ENCODE data around the gene BLOC1S6.

Gene BLOC1S6

DNA sequence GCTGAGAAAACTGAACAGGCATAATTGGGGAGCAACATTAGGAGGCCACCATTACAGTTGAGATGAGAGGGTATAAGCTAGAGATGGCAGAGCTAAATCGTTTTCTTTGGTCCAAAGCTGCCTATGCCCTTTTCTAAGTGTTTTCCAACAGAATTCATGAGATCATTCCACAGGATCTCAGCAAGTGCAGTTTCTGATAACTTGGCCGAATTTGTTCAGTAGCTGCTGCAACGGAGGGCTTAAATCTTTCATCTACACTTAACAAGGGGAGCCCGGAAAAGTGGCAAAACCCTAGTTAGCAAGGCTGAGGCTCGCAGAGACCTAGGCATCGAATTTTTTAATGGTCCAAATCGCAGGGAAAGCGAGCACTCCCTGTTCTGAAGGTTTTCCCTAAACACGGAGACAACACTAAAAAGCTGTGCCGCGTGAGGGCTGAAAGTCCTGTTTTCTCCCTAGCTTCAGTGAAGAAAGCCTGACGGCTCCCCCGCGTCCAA, 531 bp upstream of the BLOC1S6 start:
- in situ Hi-C loops (cut with HindIII; ENCODE audit: low sequenced_read_pairs), result loop anchor here (5.0 kb wide), 3 partner anchors 51 to 106 kb away; partner anchors contain the start of gene SQOR

DNA sequence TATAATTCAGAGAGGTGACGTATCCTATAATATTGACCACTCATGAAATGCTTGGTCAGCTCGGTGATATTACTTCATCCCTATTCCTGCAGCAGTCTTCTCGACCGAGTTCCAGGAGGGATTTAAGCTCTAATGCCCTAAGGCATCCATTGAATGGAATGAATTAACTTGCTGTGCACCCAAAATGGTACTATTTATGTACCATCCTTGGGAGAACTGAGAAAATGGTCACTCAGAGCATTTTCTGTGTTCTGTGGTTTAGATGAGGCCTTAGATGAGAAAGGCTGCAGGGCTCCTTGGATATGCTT, 638 bp downstream of the BLOC1S6 start:
- in situ Hi-C loops (cut with HindIII; ENCODE audit: low sequenced_read_pairs), result loop anchor here (5.0 kb wide), 3 partner anchors 49 to 104 kb away; partner anchors contain the start of gene SQOR

DNA sequence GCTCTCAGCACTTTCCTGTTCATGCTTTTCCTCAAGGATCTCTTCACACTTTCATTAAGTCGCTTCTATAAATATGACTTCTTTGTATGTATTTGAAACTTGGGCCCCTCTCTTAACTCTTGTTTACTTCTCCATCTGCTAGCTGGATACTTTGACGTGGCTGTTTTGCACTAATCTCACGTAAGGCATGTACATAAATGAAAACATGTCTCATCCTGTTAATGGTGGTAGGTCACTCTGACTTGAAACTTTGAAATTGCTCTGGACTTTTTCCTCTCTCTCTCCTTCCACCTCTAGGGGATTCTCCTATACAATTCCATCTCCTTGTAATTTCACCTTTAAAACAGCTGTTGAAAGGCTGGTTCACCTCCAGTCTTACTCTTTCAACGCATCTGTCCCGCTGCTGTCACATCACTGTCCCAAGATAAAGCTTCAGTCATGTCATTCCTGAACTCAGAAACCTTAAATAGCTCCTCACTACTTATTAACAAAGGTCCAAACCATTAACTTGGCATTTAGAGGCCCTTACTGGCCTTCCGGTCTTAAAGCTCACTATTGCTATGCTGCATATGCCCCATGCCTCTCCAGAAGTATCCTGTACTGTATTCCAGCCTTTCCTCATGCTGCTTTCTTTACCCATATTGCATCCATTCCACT, 1.2 kb downstream of the BLOC1S6 start:
- in situ Hi-C loops (cut with HindIII; ENCODE audit: low sequenced_read_pairs), result loop anchor here (5.0 kb wide), 3 partner anchors 49 to 104 kb away; partner anchors contain the start of gene SQOR

- in situ Hi-C loops (cut with HindIII; ENCODE audit: low sequenced_read_pairs), result loop anchor here (5.0 kb wide), 3 partner anchors 48 to 103 kb away; partner anchors contain the start of gene SQOR
Observed at GRCh38 chr15:45589256-45589655, 2.1 kb downstream of the BLOC1S6 start.

DNA sequence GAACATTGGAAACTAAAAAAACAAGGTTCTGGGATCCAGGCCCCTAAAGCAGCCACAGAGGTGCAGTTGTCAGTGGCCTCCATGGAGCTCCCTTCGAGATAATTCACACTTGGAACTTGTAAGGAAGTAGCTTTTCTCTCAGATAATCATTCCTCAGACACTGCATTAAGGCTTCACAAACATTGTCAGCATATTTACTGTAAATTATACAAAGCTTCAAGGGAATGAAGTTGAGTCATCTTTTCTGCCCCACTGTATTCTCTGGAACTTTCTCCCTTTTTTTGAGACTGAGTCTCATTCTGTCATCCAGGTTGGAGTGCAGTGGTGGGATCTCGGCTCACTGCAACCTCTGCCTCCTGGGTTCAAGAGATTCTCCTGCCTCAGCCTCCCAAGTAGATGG, 7.1 kb downstream of the BLOC1S6 start:
- in situ Hi-C loops (cut with HindIII; ENCODE audit: low sequenced_read_pairs), result no loop called here

GRCh38 chr15:45594835-45595530, 7.8 kb downstream of the BLOC1S6 start:
- in situ Hi-C loops (cut with HindIII; ENCODE audit: low sequenced_read_pairs), result no loop called here

- in situ Hi-C loops (cut with HindIII; ENCODE audit: low sequenced_read_pairs), result no loop called here
Observed at GRCh38 chr15:45603881-45604280, 16.7 kb downstream of the BLOC1S6 start.

- in situ Hi-C loops (cut with HindIII; ENCODE audit: low sequenced_read_pairs), result no loop called here
Observed at GRCh38 chr15:45604326-45604725, 17.1 kb downstream of the BLOC1S6 start.

DNA sequence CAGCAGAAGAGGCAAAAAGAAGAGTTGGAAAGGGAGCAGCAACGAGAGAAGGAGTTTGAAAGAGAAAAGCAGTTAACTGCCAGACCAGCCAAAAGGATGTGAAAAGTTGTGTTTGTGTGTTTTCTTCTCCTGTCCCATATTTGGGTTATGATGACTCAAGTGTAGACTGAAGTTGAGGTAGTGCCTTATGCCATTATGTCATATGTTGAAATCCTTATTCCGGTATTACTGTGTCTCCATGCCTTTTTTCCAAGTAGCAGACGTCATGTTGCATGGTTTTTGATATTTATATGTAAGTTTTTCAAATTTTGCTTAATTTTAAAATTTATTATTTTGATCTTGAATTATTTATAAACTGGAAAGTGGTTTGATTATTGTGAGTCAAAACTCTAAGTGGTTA, 19.2 kb downstream of the BLOC1S6 start:
- in situ Hi-C loops (cut with HindIII; ENCODE audit: low sequenced_read_pairs), result no loop called here

GRCh38 chr15:45606841-45607240, 19.7 kb downstream of the BLOC1S6 start:
- in situ Hi-C loops (cut with HindIII; ENCODE audit: low sequenced_read_pairs), result no loop called here

DNA sequence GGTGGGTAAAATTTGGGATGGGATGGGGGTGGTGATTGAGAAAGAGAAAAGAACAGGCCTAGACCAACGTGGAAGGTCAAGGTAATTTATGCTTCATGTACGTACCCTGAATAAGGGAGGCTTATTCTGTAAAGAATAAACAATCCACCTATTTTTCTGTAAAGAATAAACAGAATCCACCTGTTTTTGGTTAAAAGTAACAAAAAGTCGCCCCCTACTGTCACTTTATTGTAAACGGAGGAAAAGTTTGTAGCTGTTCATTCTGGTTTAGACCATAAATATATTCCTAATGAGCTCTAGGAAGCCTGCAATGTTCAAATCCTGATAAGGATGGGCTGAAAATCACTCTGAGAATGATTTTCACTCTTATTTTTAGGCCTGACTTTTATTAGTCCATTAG, 24.1 kb downstream of the BLOC1S6 start:
- in situ Hi-C loops (cut with HindIII; ENCODE audit: low sequenced_read_pairs), result no loop called here

- in situ Hi-C loops (cut with HindIII; ENCODE audit: low sequenced_read_pairs), result no loop called here
Observed at GRCh38 chr15:45612790-45613415, 25.7 kb downstream of the BLOC1S6 start.

- in situ Hi-C loops (cut with HindIII; ENCODE audit: low sequenced_read_pairs), result no loop called here
Observed at GRCh38 chr15:45616901-45617323, 29.7 kb downstream of the BLOC1S6 start.

DNA sequence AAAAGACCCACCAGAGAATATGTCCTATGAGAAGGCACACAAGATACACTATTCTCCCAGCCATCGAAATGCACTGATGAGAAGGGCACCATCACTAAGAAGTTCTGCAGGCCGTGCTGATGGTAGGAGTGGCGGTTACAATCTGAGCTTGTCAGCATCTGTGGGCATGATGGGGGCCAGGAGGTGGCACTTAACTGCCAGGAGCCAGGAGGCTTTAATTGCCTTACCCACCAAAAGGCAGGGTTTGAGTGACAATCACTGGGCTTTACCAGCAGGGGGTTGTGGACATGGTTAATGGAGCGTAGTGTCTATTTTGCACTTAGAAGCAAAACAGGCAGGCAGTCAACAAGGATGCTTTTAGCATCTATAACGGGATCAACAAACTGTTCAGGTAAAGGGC, 31.6 kb downstream of the BLOC1S6 start:
- in situ Hi-C loops (cut with HindIII; ENCODE audit: low sequenced_read_pairs), result no loop called here

DNA sequence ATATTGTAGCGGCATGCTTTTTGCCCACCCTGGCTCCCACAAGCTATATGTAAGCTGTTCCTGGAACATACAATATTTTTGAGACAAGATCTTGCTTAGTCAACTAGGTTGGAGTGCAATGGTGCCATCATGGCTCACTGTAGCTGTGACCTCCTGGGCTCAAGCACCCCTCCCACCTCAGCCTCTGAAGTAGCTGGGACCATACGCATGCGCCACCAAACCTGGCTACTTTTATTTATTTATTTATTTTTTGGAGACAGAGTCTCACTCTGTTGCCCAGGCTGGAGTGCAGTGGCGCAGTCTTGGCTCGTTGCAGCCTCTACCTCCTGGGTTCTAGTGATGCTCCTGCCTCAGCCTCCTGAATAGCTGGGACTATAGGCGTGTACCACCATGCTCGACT, 41.0 kb downstream of the BLOC1S6 start:
- in situ Hi-C loops (cut with HindIII; ENCODE audit: low sequenced_read_pairs), result no loop called here

GRCh38 chr15:45630917-45631691, 43.9 kb downstream of the BLOC1S6 start:
- in situ Hi-C loops (cut with HindIII; ENCODE audit: low sequenced_read_pairs), result no loop called here

GRCh38 chr15:45631776-45632175, 44.6 kb downstream of the BLOC1S6 start:
- in situ Hi-C loops (cut with HindIII; ENCODE audit: low sequenced_read_pairs), result no loop called here

DNA sequence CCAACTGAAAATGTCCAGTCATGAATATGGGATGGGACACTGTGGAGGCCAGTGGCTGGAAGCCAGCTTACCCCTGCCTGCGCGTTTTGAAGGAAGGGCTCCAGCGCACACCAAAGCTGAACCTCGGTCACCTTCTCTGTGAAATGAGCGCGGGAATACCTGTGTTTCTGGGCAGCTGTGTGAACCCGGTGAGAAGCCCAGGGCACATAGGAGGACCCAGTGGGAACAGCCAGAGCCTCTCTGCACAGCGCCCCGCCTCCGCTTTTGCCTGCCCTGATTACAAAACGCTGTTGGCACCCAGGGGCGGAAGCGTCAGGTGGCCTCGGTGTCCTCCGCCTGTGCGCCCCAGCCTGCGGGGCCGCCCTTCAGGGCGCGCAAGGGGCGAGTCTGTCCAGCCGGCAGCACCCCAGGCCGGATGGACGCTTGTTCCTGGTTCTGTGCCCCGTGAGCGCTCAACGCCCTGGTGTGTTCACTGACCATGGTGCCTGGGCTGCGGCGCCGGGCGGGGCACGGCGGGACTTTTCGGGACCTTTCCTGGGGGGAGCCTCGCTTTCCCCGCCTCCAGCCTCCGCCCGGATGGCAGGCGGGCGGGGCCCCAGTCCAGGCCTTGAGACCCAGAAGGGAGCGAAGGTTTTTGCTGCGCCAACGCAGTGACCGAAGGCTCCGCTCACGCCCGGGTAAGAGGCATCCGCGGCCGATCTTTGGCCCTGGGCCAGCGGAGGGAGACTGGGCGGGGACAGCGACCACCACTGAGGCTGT, 47.4 kb downstream of the BLOC1S6 start, which contains the start of gene SQOR:
SQOR (plus strand) TSS at position 598 of the 759 bp plus-strand sequence. CDS start 23,895 bp downstream, outside the sequence.
- in situ Hi-C loops (cut with HindIII; ENCODE audit: low sequenced_read_pairs), result loop anchor here (5.0 kb wide), 1 partner anchor 47 kb away; the partner anchor contains the start of gene BLOC1S6

DNA sequence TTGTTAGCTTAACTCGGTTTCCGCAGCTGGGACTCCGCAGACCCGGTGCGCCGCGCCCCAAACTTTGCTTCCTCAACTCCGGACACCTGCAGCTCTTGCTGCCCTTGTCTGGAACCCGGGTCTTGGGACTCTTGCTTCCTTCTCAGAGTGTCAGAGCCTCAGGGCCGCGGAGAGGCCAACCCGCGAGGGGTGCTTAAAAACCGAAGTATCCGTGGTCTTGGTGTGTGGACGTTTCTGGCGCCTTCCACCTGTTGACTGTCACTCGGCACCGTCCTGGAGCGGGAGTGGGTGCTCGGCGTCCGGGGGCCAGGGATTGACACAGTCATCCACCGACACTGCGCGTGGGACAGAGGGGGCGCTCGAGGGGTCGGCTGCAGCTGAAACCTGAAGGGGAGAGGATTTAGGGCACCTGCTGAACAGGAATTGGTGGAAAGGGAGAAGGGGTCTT, 48.0 kb downstream of the BLOC1S6 start:
- in situ Hi-C loops (cut with HindIII; ENCODE audit: low sequenced_read_pairs), result loop anchor here (5.0 kb wide), 1 partner anchor 48 kb away; the partner anchor contains the start of gene BLOC1S6

GRCh38 chr15:45635763-45636292, 48.6 kb downstream of the BLOC1S6 start:
- in situ Hi-C loops (cut with HindIII; ENCODE audit: low sequenced_read_pairs), result loop anchor here (5.0 kb wide), 1 partner anchor 49 kb away; the partner anchor contains the start of gene BLOC1S6

All from endothelial cell of hepatic sinusoid (primary cell).